Panc1 (cell line): ENCODE results near the gene PTEN. TPM values are rescaled to one million over a fixed set of nuclear protein-coding genes. Genes with fewer than 3 reads are reported as not detected.
A peak's percentile ranks its signal among the peaks of the same experiment; 100 is the strongest.
"Not testable (repeated sequence)": the region's sequence is repeated elsewhere in the genome, so short reads cannot be mapped to it uniquely, and the experiment has no call there.

Experiments used
- ATAC-seq: fragments of 200-7000 bp; cut with Tn5 transposase; 2 replicates; pipeline ENCODE4 v1.9.1; 2020; ENCODE audit warnings: mild to moderate bottlenecking, moderate library complexity
- BruUV-seq: library from RNA; stranded (reverse); fragments of 400-500 nt; replicated peaks from 2 replicates; lab custom pipeline; 2021; lab: Mats Ljungman, UMichigan
- CTCF ChIA-PET: fragments of 300-600 bp; sonication (Branson Sonifier 250); formaldehyde crosslinking; loops from one replicate; lab custom pipeline; 2022; ENCODE audit warnings: antibody characterized with exemption; lab: Charles Lee
- POLR2A ChIA-PET: fragments of 300-600 bp; sonication (Branson Sonifier 250); formaldehyde crosslinking; loops from one replicate; lab custom pipeline; 2022; ENCODE audit warnings: antibody characterized with exemption; lab: Charles Lee
- DNase-seq: peaks from one replicate; pipeline ENCODE4 v3.0.0-alpha.2; 2010; ENCODE audit warnings: low read depth, low spot score
- H3K27ac ChIP-seq: 2 replicates; pipeline ENCODE4 v1.5.1; 2011; ENCODE audit warnings: mild to moderate bottlenecking, low read length, inconsistent platforms
- H3K27me3 ChIP-seq: fragments of 200-500 bp; sonication (Bioruptor generic); 2 replicates; pipeline ENCODE4 v1.6.0; 2014; ENCODE audit warnings: low read length, inconsistent platforms; ENCODE audit not compliant: control insufficient read depth, insufficient read depth
- H3K36me3 ChIP-seq: fragments of 200-500 bp; sonication (Bioruptor generic); 2 replicates; pipeline ENCODE4 v1.5.1; 2014; ENCODE audit warnings: inconsistent platforms, mild to moderate bottlenecking, low read length, moderate library complexity; ENCODE audit not compliant: control insufficient read depth, insufficient read depth
- H3K4me1 ChIP-seq: 2 replicates; pipeline ENCODE4 v1.5.1; 2011; ENCODE audit warnings: inconsistent platforms, mild to moderate bottlenecking, low read length, moderate library complexity; ENCODE audit not compliant: control insufficient read depth, insufficient read depth
- H3K4me3 ChIP-seq, 2 experiments: 2 replicates each; pipeline ENCODE4 v1.5.1; 2011 to 2012; ENCODE audit warnings: low read depth in 2 of 2, low read length in 2 of 2, mild to moderate bottlenecking in 2 of 2, inconsistent platforms in 1 of 2, moderate library complexity in 1 of 2
- H3K9me3 ChIP-seq: fragments of 200-500 bp; sonication (Bioruptor generic); 2 replicates; pipeline ENCODE4 v1.5.1; 2014; ENCODE audit warnings: low read depth, mild to moderate bottlenecking, inconsistent platforms, low read length, moderate library complexity; ENCODE audit not compliant: control insufficient read depth, insufficient read depth
- POLR2AphosphoS5 ChIP-seq: IDR thresholded peaks from 2 replicates; pipeline ENCODE4 v1.6.1; 2012; ENCODE audit warnings: mild to moderate bottlenecking, low read depth, low read length, moderate library complexity
- SIN3A ChIP-seq: IDR thresholded peaks from 2 replicates; pipeline ENCODE4 v1.6.1; 2012; ENCODE audit warnings: low read depth, mild to moderate bottlenecking, low read length, moderate library complexity, borderline replicate concordance; ENCODE audit not compliant: insufficient read depth
- TCF7L2 ChIP-seq: IDR thresholded peaks from 2 replicates; pipeline ENCODE4 v1.6.1; 2011; ENCODE audit warnings: mild to moderate bottlenecking, low read depth, low read length, inconsistent platforms
- in situ Hi-C: cut with HindIII; loops from 2 replicates; pipeline ENCODE4 v1.10.0; 2016; ENCODE audit warnings: low sequenced_read_pairs, low pct_unique_long_range_greater_than_20kb
- intact Hi-C: fragments of 100-400 bp; cut with micrococcal nuclease; formaldehyde crosslinking; loops from one replicate; pipeline ENCODE4 v1.10.0; 2022; ENCODE audit not compliant: unreplicated experiment
- total RNA-seq: library from RNA; stranded (reverse); gene quantifications from one replicate; pipeline ENCODE4 v1.2.1, GENCODE V29; 2021; ENCODE audit not compliant: unreplicated experiment
- TF ChIP-seq, protein P1 (sequence below), 2 experiments: IDR thresholded peaks; 2 replicates each; pipeline ENCODE4 v1.6.1; 2011 to 2012; ENCODE audit warnings: low read depth in 2 of 2, control low read depth in 1 of 2, low read length in 1 of 2, mild to moderate bottlenecking in 1 of 2, moderate library complexity in 1 of 2; ENCODE audit not compliant: insufficient read depth in 1 of 2
- TF ChIP-seq, protein P2 (sequence below): fragments of 450-650 bp; IDR thresholded peaks from 2 replicates; pipeline ENCODE4 v1.5.1; 2017; ENCODE audit warnings: mild to moderate bottlenecking

PTEN gene
- total RNA-seq, 1 experiment from 2014 or later: 88.9 TPM

DNA sequence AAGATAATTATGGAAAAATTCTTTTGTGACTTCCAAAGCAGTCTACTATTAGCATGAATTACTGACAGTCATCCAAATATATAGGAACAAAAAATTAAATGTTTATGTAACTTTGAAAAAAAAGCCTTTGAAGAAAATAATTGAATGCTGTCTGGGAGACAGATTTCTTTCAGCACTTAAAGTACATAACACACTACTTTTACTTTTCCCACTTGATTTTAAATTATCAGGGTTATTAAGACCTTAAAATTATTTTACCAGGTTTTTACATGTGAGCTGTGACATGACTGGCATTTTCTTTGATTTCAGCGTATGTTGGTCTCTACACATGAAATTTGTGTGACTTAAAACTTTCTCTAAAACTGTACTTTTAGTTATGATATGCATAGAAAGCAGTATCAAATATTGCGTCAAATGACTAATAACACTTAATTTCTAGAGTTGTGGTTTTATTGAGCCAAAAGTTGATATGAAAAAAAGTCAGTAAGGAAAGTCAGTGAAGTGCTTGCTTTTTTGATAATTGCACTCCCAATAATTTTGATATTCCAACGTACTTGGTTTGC is 3.1 kb downstream of the PTEN start (continued):
- TF ChIP-seq TCF7L2: no peak

DNA sequence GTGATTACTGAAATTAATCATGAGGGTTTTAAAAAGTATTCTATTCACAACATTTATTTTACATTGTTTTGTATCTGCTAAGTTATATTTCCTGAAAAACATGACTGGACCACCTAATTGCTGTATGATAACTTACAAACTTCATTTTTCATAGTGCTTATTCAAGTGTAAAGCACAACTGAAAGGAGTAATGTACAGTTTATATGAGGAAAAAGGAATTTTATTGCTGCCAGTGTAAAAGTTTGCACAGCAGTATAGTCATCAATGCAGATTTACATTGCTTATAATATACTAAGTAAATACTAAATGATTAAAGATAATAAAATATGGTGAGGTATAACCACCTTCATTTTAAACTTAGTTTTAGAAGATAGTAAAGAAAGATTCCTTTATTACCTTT is 4.0 kb downstream of the PTEN start:
- Histone ChIP-seq H3K36me3 (peaks cover 5% of the 10 kb centered on the region), H3K27me3 (no peaks in the 10 kb centered on the region), H3K4me3 (peak overlapping the region; percentile 67 to 81; a peak in 3 of 4 replicates), H3K27ac (peak overlapping the region; percentile 81; the same call in 1 of the 2 replicates), H3K9me3 (no peaks in the 10 kb centered on the region), H3K4me1 (peaks cover 23% of the 10 kb centered on the region; the same call in 1 of the 2 replicates)
- ChIA-PET POLR2A (no interaction called here), CTCF (no interaction called here)
- no TSS peak for BruUV-seq
- in situ Hi-C loops (no loop called here), intact Hi-C loops (loop anchor here (5.0 kb wide), 1 partner anchor 90 kb away; no protein-coding TSS in a partner anchor)
- ATAC-seq (no peak), DNase-seq (no peak)
- TF ChIP-seq SIN3A (no peak), TCF7L2 (no peak), POLR2AphosphoS5 (no peak)
- TF ChIP-seq, protein P1, sequence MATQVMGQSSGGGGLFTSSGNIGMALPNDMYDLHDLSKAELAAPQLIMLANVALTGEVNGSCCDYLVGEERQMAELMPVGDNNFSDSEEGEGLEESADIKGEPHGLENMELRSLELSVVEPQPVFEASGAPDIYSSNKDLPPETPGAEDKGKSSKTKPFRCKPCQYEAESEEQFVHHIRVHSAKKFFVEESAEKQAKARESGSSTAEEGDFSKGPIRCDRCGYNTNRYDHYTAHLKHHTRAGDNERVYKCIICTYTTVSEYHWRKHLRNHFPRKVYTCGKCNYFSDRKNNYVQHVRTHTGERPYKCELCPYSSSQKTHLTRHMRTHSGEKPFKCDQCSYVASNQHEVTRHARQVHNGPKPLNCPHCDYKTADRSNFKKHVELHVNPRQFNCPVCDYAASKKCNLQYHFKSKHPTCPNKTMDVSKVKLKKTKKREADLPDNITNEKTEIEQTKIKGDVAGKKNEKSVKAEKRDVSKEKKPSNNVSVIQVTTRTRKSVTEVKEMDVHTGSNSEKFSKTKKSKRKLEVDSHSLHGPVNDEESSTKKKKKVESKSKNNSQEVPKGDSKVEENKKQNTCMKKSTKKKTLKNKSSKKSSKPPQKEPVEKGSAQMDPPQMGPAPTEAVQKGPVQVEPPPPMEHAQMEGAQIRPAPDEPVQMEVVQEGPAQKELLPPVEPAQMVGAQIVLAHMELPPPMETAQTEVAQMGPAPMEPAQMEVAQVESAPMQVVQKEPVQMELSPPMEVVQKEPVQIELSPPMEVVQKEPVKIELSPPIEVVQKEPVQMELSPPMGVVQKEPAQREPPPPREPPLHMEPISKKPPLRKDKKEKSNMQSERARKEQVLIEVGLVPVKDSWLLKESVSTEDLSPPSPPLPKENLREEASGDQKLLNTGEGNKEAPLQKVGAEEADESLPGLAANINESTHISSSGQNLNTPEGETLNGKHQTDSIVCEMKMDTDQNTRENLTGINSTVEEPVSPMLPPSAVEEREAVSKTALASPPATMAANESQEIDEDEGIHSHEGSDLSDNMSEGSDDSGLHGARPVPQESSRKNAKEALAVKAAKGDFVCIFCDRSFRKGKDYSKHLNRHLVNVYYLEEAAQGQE (IDR thresholded peaks at IDR 0.05; ENCODE audit: insufficient read depth in 1 of 2, low read depth in 2 of 2, low read length in 1 of 2): no peak

DNA sequence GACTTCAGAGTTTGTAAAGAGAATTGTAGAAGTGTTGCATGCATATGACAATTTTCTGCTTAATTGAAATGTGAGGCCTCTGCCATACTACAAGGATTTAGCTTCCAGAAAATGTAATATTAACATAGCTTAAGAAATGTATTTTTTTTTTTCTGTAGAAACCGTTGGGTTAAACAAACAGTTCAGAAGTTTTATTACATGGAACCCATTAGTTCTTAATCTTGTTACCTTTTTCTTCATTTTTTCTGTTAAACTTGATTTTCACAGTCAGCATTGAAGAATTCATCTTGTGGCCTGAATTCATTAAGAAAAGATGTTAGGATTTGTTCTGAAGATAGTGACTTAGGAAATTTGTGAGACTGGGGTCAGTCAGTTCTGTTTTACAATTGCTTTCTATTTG is 4.9 kb downstream of the PTEN start:
- Histone ChIP-seq H3K4me1 (peaks cover 23% of the 10 kb centered on the region; the same call in 1 of the 2 replicates), H3K9me3 (no peaks in the 10 kb centered on the region), H3K27ac (peak overlapping the region; percentile 81), H3K36me3 (peaks cover 5% of the 10 kb centered on the region), H3K27me3 (no peaks in the 10 kb centered on the region), H3K4me3 (peak overlapping the region; percentile 67 to 81; a peak in 3 of 4 replicates)
- ATAC-seq (no peak), DNase-seq (no peak)
- no peak for TF ChIP-seq POLR2AphosphoS5
- TF ChIP-seq, protein P1 (IDR thresholded peaks at IDR 0.05; ENCODE audit: insufficient read depth in 1 of 2, low read depth in 2 of 2, low read length in 1 of 2): no peak
- no peak for TF ChIP-seq TCF7L2
- no peak for TF ChIP-seq SIN3A
- TF ChIP-seq, protein P2, sequence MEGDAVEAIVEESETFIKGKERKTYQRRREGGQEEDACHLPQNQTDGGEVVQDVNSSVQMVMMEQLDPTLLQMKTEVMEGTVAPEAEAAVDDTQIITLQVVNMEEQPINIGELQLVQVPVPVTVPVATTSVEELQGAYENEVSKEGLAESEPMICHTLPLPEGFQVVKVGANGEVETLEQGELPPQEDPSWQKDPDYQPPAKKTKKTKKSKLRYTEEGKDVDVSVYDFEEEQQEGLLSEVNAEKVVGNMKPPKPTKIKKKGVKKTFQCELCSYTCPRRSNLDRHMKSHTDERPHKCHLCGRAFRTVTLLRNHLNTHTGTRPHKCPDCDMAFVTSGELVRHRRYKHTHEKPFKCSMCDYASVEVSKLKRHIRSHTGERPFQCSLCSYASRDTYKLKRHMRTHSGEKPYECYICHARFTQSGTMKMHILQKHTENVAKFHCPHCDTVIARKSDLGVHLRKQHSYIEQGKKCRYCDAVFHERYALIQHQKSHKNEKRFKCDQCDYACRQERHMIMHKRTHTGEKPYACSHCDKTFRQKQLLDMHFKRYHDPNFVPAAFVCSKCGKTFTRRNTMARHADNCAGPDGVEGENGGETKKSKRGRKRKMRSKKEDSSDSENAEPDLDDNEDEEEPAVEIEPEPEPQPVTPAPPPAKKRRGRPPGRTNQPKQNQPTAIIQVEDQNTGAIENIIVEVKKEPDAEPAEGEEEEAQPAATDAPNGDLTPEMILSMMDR: no peak
- in situ Hi-C loops (no loop called here), intact Hi-C loops (loop anchor here (5.0 kb wide), 1 partner anchor 89 kb away; no protein-coding TSS in a partner anchor)
- ChIA-PET POLR2A (no interaction called here), CTCF (interaction anchor here (0.6 kb wide), 1 partner anchor 335 kb away, joined by 6 read pairs; no protein-coding TSS in a partner anchor)
- BruUV-seq: no TSS peak

DNA sequence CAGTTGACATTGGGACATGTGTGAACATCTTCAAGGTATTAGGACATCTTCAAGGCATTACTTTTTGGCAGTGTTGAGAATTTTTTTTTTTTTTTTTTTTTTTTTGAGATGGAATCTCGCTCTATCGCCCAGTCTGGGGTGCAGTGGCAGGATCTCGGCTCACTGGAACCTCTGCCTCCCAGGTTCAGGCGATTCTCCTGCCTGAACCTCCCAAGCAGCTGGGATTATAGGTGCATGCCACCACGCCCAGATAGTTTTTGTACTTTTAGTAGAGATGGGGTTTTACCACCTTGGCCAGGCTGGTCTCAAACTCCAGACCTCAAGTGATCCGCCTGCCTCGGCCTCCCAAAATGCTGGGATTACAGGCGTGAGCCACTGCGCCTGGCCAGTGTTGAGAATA is 5.7 kb downstream of the PTEN start:
- H3K36me3 ChIP-seq, H3K27me3 ChIP-seq, DNase-seq, BruUV-seq, in situ Hi-C loops, ATAC-seq, H3K4me3 ChIP-seq, H3K9me3 ChIP-seq, POLR2A ChIA-PET, H3K27ac ChIP-seq, CTCF ChIA-PET: not testable (repeated sequence)
- intact Hi-C loops: loop anchor here (5.0 kb wide), 1 partner anchor 88 kb away; no protein-coding TSS in a partner anchor
- H3K4me1 ChIP-seq: peaks cover 23% of the 10 kb centered on the region; the same call in 1 of the 2 replicates
